ENCODE measurements around the gene TFF3. TPM values are rescaled to one million over a fixed set of nuclear protein-coding genes. Genes with fewer than 3 reads are reported as not detected.

TFF3 gene
- total RNA-seq, 2 donors from 2014 or later = 2,373 to 4,154 TPM

- no peak for DNase-seq
- intact Hi-C loops (cut with DNase I) = no loop called here
- H3K9ac ChIP-seq (ENCODE audit: low read depth in 2 of 2, low read length in 2 of 2) = no peak overlapping the region
These were observed 51.5 kb downstream of the TFF3 start for GRCh38 chr21:42263591-42264131.

GRCh38 chr21:42262831-42263231 lies 52.4 kb downstream of the TFF3 start:
- intact Hi-C loops (cut with DNase I) = no loop called here
- Histone ChIP-seq H3K9me3 (no peaks in the 10 kb centered on the region), H3K4me1 (no peaks in the 10 kb centered on the region), H3K4me3 (no peak overlapping the region), H3K9ac (ENCODE audit: low read depth in 2 of 2, low read length in 2 of 2) (no peak overlapping the region), H3K36me3 (no peaks in the 10 kb centered on the region), H3K27ac (no peak overlapping the region), H3K27me3 (no peaks in the 10 kb centered on the region)
- no peak for TF ChIP-seq CTCF (IDR thresholded peaks at IDR 0.05)
- DNase-seq = peak; percentile 46

More at GRCh38 chr21:42263591-42264131, 51.5 kb downstream of the TFF3 start:
- Histone ChIP-seq H3K27ac (no peak overlapping the region), H3K9me3 (no peaks in the 10 kb centered on the region), H3K4me3 (no peak overlapping the region), H3K36me3 (no peaks in the 10 kb centered on the region), H3K4me1 (no peaks in the 10 kb centered on the region), H3K27me3 (no peaks in the 10 kb centered on the region)
- no peak for TF ChIP-seq CTCF (IDR thresholded peaks at IDR 0.05)

DNA sequence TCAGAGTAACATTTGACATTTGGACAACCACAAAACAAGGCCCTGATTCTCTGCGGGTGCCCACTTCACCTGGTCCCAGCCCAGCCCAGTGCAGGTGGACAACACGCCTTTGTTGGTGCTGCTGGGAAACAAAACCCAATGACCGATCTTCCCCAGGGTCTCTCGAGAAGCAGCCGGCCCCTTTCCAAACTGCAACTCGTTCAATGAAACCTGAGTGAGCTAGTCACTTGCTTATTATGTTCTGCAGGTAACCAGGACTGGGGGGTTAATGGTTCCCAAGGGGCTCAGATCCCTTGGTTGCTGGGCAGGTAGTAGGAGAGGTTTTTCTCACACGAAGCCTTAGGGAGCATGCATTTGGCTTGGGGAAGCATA lies 53.4 kb downstream of the TFF3 start:
- TF ChIP-seq CTCF (IDR thresholded peaks at IDR 0.05) = no peak
- H3K9me3 ChIP-seq = no peaks in the 10 kb centered on the region
- no peak overlapping the region for H3K9ac ChIP-seq (ENCODE audit: low read depth in 2 of 2, low read length in 2 of 2)
- intact Hi-C loops (cut with DNase I) = no loop called here
- DNase-seq = no peak
- H3K4me3 ChIP-seq = no peak overlapping the region
- H3K27ac ChIP-seq = no peak overlapping the region
- no peaks in the 10 kb centered on the region for H3K4me1 ChIP-seq
- H3K27me3 ChIP-seq = no peaks in the 10 kb centered on the region
- H3K36me3 ChIP-seq = no peaks in the 10 kb centered on the region

Other genes starting within 250 kb of the TFF3 start
- gene UMODL1, start 244.1 kb downstream of the TFF3 start, total RNA-seq = under 1 TPM; 0.35 to 0.37 TPM
- 10 to 100 TPM; 13.8 to 60.0 TPM for gene ABCG1, start 96.3 kb downstream of the TFF3 start, total RNA-seq
- gene TFF2, start 35.6 kb upstream of the TFF3 start, total RNA-seq = 1 to 10 TPM; 2.3 to 2.5 TPM
- gene TFF1, start 51.1 kb upstream of the TFF3 start, total RNA-seq = 100 to 1,000 TPM; 233 to 916 TPM
- 1 to 10 TPM in 1 of 2 donors, under 1 TPM in 1; 0.82 to 1.2 TPM for gene TMPRSS3, start 80.6 kb upstream of the TFF3 start, total RNA-seq
- gene UBASH3A, start 88.5 kb upstream of the TFF3 start, total RNA-seq = 1 to 10 TPM in 1 of 2 donors, under 1 TPM in 1; 0.93 to 1.5 TPM
- 1 to 10 TPM; 6.9 to 7.5 TPM for gene RSPH1, start 180.8 kb upstream of the TFF3 start, total RNA-seq
- gene SLC37A1, start 198.4 kb upstream of the TFF3 start, total RNA-seq = 100 to 1,000 TPM in 1 of 2 donors, 10 to 100 TPM in 1; 98.5 to 118 TPM